Neuronal stem cell (in vitro differentiated cells): Measurements from ENCODE around the gene CDK18.

Experiments
- DNase-seq: peaks from one replicate; pipeline ENCODE4 v3.0.0-alpha.2; 2013; ENCODE audit warnings: low spot score
- H2AFZ ChIP-seq: one replicate; pipeline ENCODE4 v1.6.1; 2013; ENCODE audit warnings: mild to moderate bottlenecking, low read length, inconsistent platforms
- H2AK5ac ChIP-seq: 2 replicates; pipeline ENCODE4 v1.6.1; 2013; ENCODE audit warnings: low read depth, mild to moderate bottlenecking, inconsistent platforms, low read length, moderate library complexity, mixed read lengths
- H2BK120ac ChIP-seq: 2 replicates; pipeline ENCODE4 v1.6.1; 2013; ENCODE audit warnings: low read depth, mild to moderate bottlenecking, inconsistent platforms, low read length, moderate library complexity, mixed read lengths
- H2BK12ac ChIP-seq: one replicate; pipeline ENCODE4 v1.6.1; 2013; ENCODE audit warnings: low read length, inconsistent platforms
- H2BK15ac ChIP-seq: 2 replicates; pipeline ENCODE4 v1.6.1; 2013; ENCODE audit warnings: mild to moderate bottlenecking, low read length, inconsistent platforms, mixed read lengths
- H2BK5ac ChIP-seq: one replicate; pipeline ENCODE4 v1.6.1; 2013; ENCODE audit warnings: inconsistent platforms, mild to moderate bottlenecking, low read length, moderate library complexity
- H3K14ac ChIP-seq: one replicate; pipeline ENCODE4 v1.6.1; 2013; ENCODE audit warnings: low read length, inconsistent platforms
- H3K18ac ChIP-seq: 2 replicates; pipeline ENCODE4 v1.6.1; 2013; ENCODE audit warnings: low read length, inconsistent platforms
- H3K23ac ChIP-seq: 2 replicates; pipeline ENCODE4 v1.6.1; 2013; ENCODE audit warnings: low read depth, mild to moderate bottlenecking, mixed read lengths, low read length, inconsistent platforms; ENCODE audit not compliant: poor library complexity
- H3K27ac ChIP-seq: replicated peaks from 3 replicates; pipeline ENCODE4 v1.5.1; 2013; ENCODE audit warnings: low read length, inconsistent platforms
- H3K27me3 ChIP-seq, 3 experiments: 2 replicates each; pipeline ENCODE4 v1.6.1; 2013; ENCODE audit warnings: low read length in 3 of 3, mild to moderate bottlenecking in 2 of 3, inconsistent platforms in 1 of 3, low read depth in 1 of 3, mixed read lengths in 1 of 3, moderate library complexity in 1 of 3; ENCODE audit not compliant: control insufficient read depth in 3 of 3, insufficient read depth in 3 of 3
- H3K36me3 ChIP-seq, 2 donors: replicated peaks in 1 of 2; 2 replicates each; pipeline ENCODE4 v1.6.1; 2013; ENCODE audit warnings: low read length in 2 of 2; ENCODE audit not compliant: control insufficient read depth in 2 of 2, insufficient read depth in 2 of 2
- H3K4ac ChIP-seq: 2 replicates; pipeline ENCODE4 v1.6.1; 2013; ENCODE audit warnings: inconsistent platforms, mild to moderate bottlenecking, low read length, moderate library complexity
- H3K4me1 ChIP-seq, 2 donors: 1 replicate in 1 of 2; 2 replicates in 1 of 2; pipeline ENCODE4 v1.6.1; 2013; ENCODE audit warnings: low read length in 2 of 2, low read depth in 1 of 2; ENCODE audit not compliant: control insufficient read depth in 2 of 2, insufficient read depth in 1 of 2
- H3K4me2 ChIP-seq: one replicate; pipeline ENCODE4 v1.6.1; 2013; ENCODE audit warnings: mild to moderate bottlenecking, low read length, inconsistent platforms; ENCODE audit not compliant: insufficient read depth, poor library complexity, severe bottlenecking
- H3K4me3 ChIP-seq, 2 donors: 2 replicates each; pipeline ENCODE4 v1.5.1; 2013; ENCODE audit warnings: low read length in 2 of 2, mild to moderate bottlenecking in 2 of 2, inconsistent platforms in 1 of 2, moderate library complexity in 1 of 2
- H3K79me1 ChIP-seq: one replicate; pipeline ENCODE4 v1.6.1; 2013; ENCODE audit warnings: low read depth, mild to moderate bottlenecking, inconsistent platforms, low read length, moderate library complexity
- H3K9ac ChIP-seq: one replicate; pipeline ENCODE4 v1.6.1; 2013; ENCODE audit warnings: mild to moderate bottlenecking, low read depth, low read length, inconsistent platforms; ENCODE audit not compliant: poor library complexity
- H3K9me3 ChIP-seq, 2 donors: replicated peaks in 1 of 2; 2 replicates each; pipeline versions ENCODE3 to v1.6.1; 2013; ENCODE audit warnings: low read length in 2 of 2, mild to moderate bottlenecking in 2 of 2, inconsistent platforms in 1 of 2, low read depth in 1 of 2, mixed read lengths in 1 of 2, moderate library complexity in 1 of 2; ENCODE audit not compliant: control insufficient read depth in 2 of 2, insufficient read depth in 1 of 2
- H4K8ac ChIP-seq: one replicate; pipeline ENCODE4 v1.6.1; 2013; ENCODE audit warnings: low read depth, mild to moderate bottlenecking, inconsistent platforms, low read length, moderate library complexity
- H4K91ac ChIP-seq: one replicate; pipeline ENCODE4 v1.6.1; 2013; ENCODE audit warnings: low read length, low read depth, mild to moderate bottlenecking, inconsistent platforms; ENCODE audit not compliant: poor library complexity
- WGBS, 2 donors: extraction: QIAGEN DNeasy Blood & Tissue Kit; methylation state at CpG; one replicate each; pipeline ENCODE4 v1.1.7; 2013; ENCODE audit warnings: missing lambda C conversion rate in 2 of 2, mixed read lengths in 1 of 2; ENCODE audit not compliant: insufficient read length in 2 of 2, insufficient replicate concordance in 1 of 2; ENCODE audit errors: extremely low coverage in 2 of 2; 5-methylcytosine and 5-hydroxymethylcytosine counted together

CDK18 gene

DNA sequence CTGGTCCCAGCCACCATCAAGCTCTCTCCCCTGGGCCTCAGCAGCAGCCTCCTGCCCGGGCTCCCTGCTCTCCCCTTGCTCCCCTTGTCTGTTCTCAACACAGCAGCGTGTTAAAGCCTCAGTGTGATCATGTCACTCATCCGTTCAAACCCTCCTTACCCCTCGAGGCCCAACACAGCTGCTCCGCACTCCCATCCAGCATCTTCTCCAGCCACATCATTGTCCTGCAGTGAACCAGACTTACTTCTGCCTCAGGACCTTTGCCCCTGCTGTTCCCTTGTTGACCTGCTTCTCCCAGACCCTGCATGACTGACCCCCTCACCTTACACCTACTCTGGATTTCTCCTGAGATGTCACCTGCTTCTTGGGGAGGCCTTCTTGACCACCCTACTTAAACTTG, 13.3 kb downstream of the CDK18 start:
- no peak overlapping the region for H3K9ac ChIP-seq
- no peak overlapping the region for H3K14ac ChIP-seq
- H2BK15ac ChIP-seq: no peak overlapping the region
- no peak overlapping the region for H4K8ac ChIP-seq
- no peak overlapping the region for H3K4me2 ChIP-seq
- no peak overlapping the region for H3K27ac ChIP-seq
- no peak overlapping the region for H3K4ac ChIP-seq
- H2AFZ ChIP-seq: no peak overlapping the region
- no peak overlapping the region for H4K91ac ChIP-seq
- peaks cover 0 to 41% (median 0%) of the 10 kb centered on the region in 3 experiments for H3K27me3 ChIP-seq
- H2BK5ac ChIP-seq: no peak overlapping the region
- no peak overlapping the region for H2AK5ac ChIP-seq
- WGBS, 2 donors: no CpG with 5 or more reads among the region's 5 CpGs
- no peak overlapping the region for H3K4me3 ChIP-seq
- no peaks in the 10 kb centered on the region for H3K9me3 ChIP-seq
- no peak overlapping the region for H3K23ac ChIP-seq
- H3K36me3 ChIP-seq: peaks cover 0 to 2% of the 10 kb centered on the region in 2 donors
- no peak overlapping the region for H2BK120ac ChIP-seq
- peaks cover 8% of the 10 kb centered on the region for H3K79me1 ChIP-seq
- H3K18ac ChIP-seq: peak overlapping the region; percentile 22
- no peak for DNase-seq
- no peak overlapping the region for H2BK12ac ChIP-seq
- H3K4me1 ChIP-seq: peaks cover 0 to 21% of the 10 kb centered on the region in 2 donors

GRCh38 chr1:205518661-205519540, 14.4 kb downstream of the CDK18 start:
- Histone ChIP-seq H3K79me1 (peaks cover 5% of the 10 kb centered on the region), H3K9me3 (no peaks in the 10 kb centered on the region), H3K4me2 (no peak overlapping the region), H3K14ac (peak overlapping the region; percentile 63), H3K4me3 (peak overlapping the region in 1 of 2 donors; percentile 19), H2BK5ac (peak overlapping the region; percentile 83), H3K4me1 (peaks cover 0 to 24% of the 10 kb centered on the region in 2 donors), H3K4ac (no peak overlapping the region), H3K9ac (peak overlapping the region; percentile 15), H3K36me3 (peaks cover 0 to 3% of the 10 kb centered on the region in 2 donors), H4K8ac (peak overlapping the region; percentile 30), H2AFZ (no peak overlapping the region), H2AK5ac (peak overlapping the region; percentile 78), H2BK12ac (no peak overlapping the region), H4K91ac (no peak overlapping the region), H3K18ac (peak overlapping the region; percentile 35), H2BK120ac (peak overlapping the region; percentile 36), H3K27me3 (peaks cover 0 to 39% (median 0%) of the 10 kb centered on the region in 3 experiments), H2BK15ac (peak overlapping the region; percentile 89), H3K27ac (no peak overlapping the region), H3K23ac (peak overlapping the region; percentile 66)
- no CpG with 5 or more reads among the region's 8 CpGs for WGBS, 2 donors
- no peak for DNase-seq

- Histone ChIP-seq H3K4me3 (no peak overlapping the region), H3K27ac (no peak overlapping the region), H2AK5ac (peak overlapping the region; percentile 78), H3K18ac (peak overlapping the region; percentile 35), H2BK120ac (no peak overlapping the region), H4K91ac (no peak overlapping the region), H3K14ac (peak overlapping the region; percentile 63), H3K4ac (no peak overlapping the region), H3K9me3 (no peaks in the 10 kb centered on the region), H3K23ac (peak overlapping the region; percentile 66), H3K36me3 (peaks cover 0 to 6% of the 10 kb centered on the region in 2 donors), H3K4me1 (peaks cover 0 to 25% of the 10 kb centered on the region in 2 donors), H3K27me3 (peaks cover 0 to 33% (median 0%) of the 10 kb centered on the region in 3 experiments), H2AFZ (no peak overlapping the region), H4K8ac (no peak overlapping the region), H2BK15ac (peak overlapping the region; percentile 89), H3K79me1 (peaks cover 2% of the 10 kb centered on the region), H3K4me2 (no peak overlapping the region), H2BK12ac (no peak overlapping the region), H3K9ac (peak overlapping the region; percentile 15), H2BK5ac (no peak overlapping the region)
- DNase-seq: no peak
- no CpG with 5 or more reads among the region's 6 CpGs for WGBS, 2 donors
Observed at GRCh38 chr1:205519541-205520131, 15.2 kb downstream of the CDK18 start.

GRCh38 chr1:205520709-205521108, 16.2 kb downstream of the CDK18 start:
- no peak overlapping the region for H2AK5ac ChIP-seq
- H3K14ac ChIP-seq: no peak overlapping the region
- no peak overlapping the region for H2AFZ ChIP-seq
- no peak overlapping the region for H4K8ac ChIP-seq
- no peak overlapping the region for H3K4ac ChIP-seq
- H3K27me3 ChIP-seq: peaks cover 0 to 33% (median 0%) of the 10 kb centered on the region in 3 experiments
- H3K9me3 ChIP-seq: no peaks in the 10 kb centered on the region
- H3K18ac ChIP-seq: no peak overlapping the region
- H3K4me3 ChIP-seq: no peak overlapping the region
- no peak overlapping the region for H2BK5ac ChIP-seq
- H3K4me2 ChIP-seq: no peak overlapping the region
- no peak overlapping the region for H2BK120ac ChIP-seq
- no peak overlapping the region for H2BK15ac ChIP-seq
- H3K36me3 ChIP-seq: peaks cover 0 to 8% of the 10 kb centered on the region in 2 donors
- WGBS, 2 donors: no CpG with 5 or more reads among the region's 4 CpGs
- no peak overlapping the region for H2BK12ac ChIP-seq
- DNase-seq: no peak
- peak overlapping the region; percentile 2 for H3K9ac ChIP-seq
- H3K27ac ChIP-seq: no peak overlapping the region
- H3K23ac ChIP-seq: no peak overlapping the region
- H3K4me1 ChIP-seq: peaks cover 0 to 21% of the 10 kb centered on the region in 2 donors
- peaks cover 2% of the 10 kb centered on the region for H3K79me1 ChIP-seq
- H4K91ac ChIP-seq: no peak overlapping the region
